Measurements from ENCODE around the gene OR8U1. TPM values are rescaled to one million over a fixed set of nuclear protein-coding genes. Genes with fewer than 3 reads are reported as not detected.

OR8U1 gene
- total and polyA plus RNA-seq, 2 of the 4 experiments (the other 2 are of a cell fraction), result not detected

- TF ChIP-seq RAD21 (IDR thresholded peaks at IDR 0.05; ENCODE audit: low read length) (no peak), RFX5 (IDR thresholded peaks at IDR 0.05; ENCODE audit: low read depth, low read length) (no peak), FOS (IDR thresholded peaks at IDR 0.05; ENCODE audit: low read depth, low read length) (no peak), CHD1 (IDR thresholded peaks at IDR 0.05; ENCODE audit: low read depth, low read length) (no peak), MXI1 (IDR thresholded peaks at IDR 0.05; ENCODE audit: borderline replicate concordance, low read depth, low read length) (no peak), NFE2L2 (IDR thresholded peaks at IDR 0.05; ENCODE audit: low read depth, low read length) (no peak), MAZ (IDR thresholded peaks at IDR 0.05; ENCODE audit: borderline replicate concordance, low read depth, low read length) (no peak), RCOR1 (IDR thresholded peaks at IDR 0.05; ENCODE audit: insufficient replicate concordance, low read length) (no peak), CEBPB (IDR thresholded peaks at IDR 0.05; ENCODE audit: low read depth, low read length) (no peak), POLR2A (IDR thresholded peaks at IDR 0.05; ENCODE audit: low read depth, low read length) (no peak), SMC3 (IDR thresholded peaks at IDR 0.05; ENCODE audit: low read depth, low read length) (no peak), BHLHE40 (IDR thresholded peaks at IDR 0.05; ENCODE audit: low read depth, low read length) (no peak), MAFK (IDR thresholded peaks at IDR 0.05; ENCODE audit: low read depth, low read length) (no peak)
- TF ChIP-seq, protein P1, sequence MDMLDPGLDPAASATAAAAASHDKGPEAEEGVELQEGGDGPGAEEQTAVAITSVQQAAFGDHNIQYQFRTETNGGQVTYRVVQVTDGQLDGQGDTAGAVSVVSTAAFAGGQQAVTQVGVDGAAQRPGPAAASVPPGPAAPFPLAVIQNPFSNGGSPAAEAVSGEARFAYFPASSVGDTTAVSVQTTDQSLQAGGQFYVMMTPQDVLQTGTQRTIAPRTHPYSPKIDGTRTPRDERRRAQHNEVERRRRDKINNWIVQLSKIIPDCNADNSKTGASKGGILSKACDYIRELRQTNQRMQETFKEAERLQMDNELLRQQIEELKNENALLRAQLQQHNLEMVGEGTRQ (IDR thresholded peaks at IDR 0.05; ENCODE audit: low read depth, low read length), result no peak
- TF ChIP-seq, protein P2, sequence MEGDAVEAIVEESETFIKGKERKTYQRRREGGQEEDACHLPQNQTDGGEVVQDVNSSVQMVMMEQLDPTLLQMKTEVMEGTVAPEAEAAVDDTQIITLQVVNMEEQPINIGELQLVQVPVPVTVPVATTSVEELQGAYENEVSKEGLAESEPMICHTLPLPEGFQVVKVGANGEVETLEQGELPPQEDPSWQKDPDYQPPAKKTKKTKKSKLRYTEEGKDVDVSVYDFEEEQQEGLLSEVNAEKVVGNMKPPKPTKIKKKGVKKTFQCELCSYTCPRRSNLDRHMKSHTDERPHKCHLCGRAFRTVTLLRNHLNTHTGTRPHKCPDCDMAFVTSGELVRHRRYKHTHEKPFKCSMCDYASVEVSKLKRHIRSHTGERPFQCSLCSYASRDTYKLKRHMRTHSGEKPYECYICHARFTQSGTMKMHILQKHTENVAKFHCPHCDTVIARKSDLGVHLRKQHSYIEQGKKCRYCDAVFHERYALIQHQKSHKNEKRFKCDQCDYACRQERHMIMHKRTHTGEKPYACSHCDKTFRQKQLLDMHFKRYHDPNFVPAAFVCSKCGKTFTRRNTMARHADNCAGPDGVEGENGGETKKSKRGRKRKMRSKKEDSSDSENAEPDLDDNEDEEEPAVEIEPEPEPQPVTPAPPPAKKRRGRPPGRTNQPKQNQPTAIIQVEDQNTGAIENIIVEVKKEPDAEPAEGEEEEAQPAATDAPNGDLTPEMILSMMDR (conservative IDR thresholded peaks at IDR 0.05; ENCODE audit: low read depth, low read length), result no peak
- TF ChIP-seq, protein P3, sequence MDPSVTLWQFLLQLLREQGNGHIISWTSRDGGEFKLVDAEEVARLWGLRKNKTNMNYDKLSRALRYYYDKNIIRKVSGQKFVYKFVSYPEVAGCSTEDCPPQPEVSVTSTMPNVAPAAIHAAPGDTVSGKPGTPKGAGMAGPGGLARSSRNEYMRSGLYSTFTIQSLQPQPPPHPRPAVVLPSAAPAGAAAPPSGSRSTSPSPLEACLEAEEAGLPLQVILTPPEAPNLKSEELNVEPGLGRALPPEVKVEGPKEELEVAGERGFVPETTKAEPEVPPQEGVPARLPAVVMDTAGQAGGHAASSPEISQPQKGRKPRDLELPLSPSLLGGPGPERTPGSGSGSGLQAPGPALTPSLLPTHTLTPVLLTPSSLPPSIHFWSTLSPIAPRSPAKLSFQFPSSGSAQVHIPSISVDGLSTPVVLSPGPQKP (IDR thresholded peaks at IDR 0.05; ENCODE audit: borderline replicate concordance, low read depth, low read length), result no peak
- ChIA-PET CTCF (no interaction called here), POLR2A (ENCODE audit: unreplicated experiment) (no interaction called here)
- no peak overlapping the region for H2BK5ac ChIP-seq (ENCODE audit: low read depth, low read length, poor library complexity, severe bottlenecking)
- no peaks in the 10 kb centered on the region; the same call in 1 of the 2 replicates for H3K9me3 ChIP-seq (ENCODE audit: control insufficient read depth, insufficient read depth, low read length)
- H2BK20ac ChIP-seq (ENCODE audit: low read depth, low read length), result no peak overlapping the region
- no peak overlapping the region for H3K27ac ChIP-seq (ENCODE audit: insufficient read depth, low read length)
- in situ Hi-C loops (cut with MboI; ENCODE audit: low sequenced_read_pairs), result no loop called here
- H3K4me3 ChIP-seq (ENCODE audit: insufficient read depth, low read depth, low read length), result no peak overlapping the region
- H4K5ac ChIP-seq (ENCODE audit: low read depth, low read length), result no peak overlapping the region
- no peak overlapping the region for H3K9ac ChIP-seq (ENCODE audit: low read depth, low read length)
- no peak for DNase-seq
- no peaks in the 10 kb centered on the region for H3K79me1 ChIP-seq (ENCODE audit: low read depth in 1 of 2, low read length in 2 of 2)
- H3K4ac ChIP-seq (ENCODE audit: low read depth, low read length), result no peak overlapping the region
- dilution Hi-C loops (cut with HindIII; ENCODE audit: low sequenced_read_pairs, unreplicated experiment), result no loop called here
- H3K23ac ChIP-seq (ENCODE audit: low read depth, low read length), result no peak overlapping the region
- BruUV-seq (replicated peaks), result no TSS peak
- H3K27me3 ChIP-seq (ENCODE audit: control insufficient read depth, insufficient read depth, low read length), result no peaks in the 10 kb centered on the region
- intact Hi-C loops (cut with micrococcal nuclease), result no loop called here
- ATAC-seq (ENCODE audit: low read depth), result no peak
- H2BK120ac ChIP-seq (ENCODE audit: low read depth, low read length), result no peak overlapping the region
- no peaks in the 10 kb centered on the region for H3K36me3 ChIP-seq (ENCODE audit: control insufficient read depth, insufficient read depth, low read length)
- H3K4me1 ChIP-seq (ENCODE audit: control insufficient read depth, insufficient read depth, low read length), result no peaks in the 10 kb centered on the region
- no peak overlapping the region for H3K56ac ChIP-seq (ENCODE audit: extremely low read depth, insufficient read depth, low read length)
- H4K20me1 ChIP-seq (ENCODE audit: insufficient read depth, low read length), result no peaks in the 10 kb centered on the region
- no peak overlapping the region for H2BK15ac ChIP-seq (ENCODE audit: low read depth, low read length)
- H3K9me1 ChIP-seq (ENCODE audit: insufficient read depth, low read length), result no peaks in the 10 kb centered on the region
- no peak overlapping the region for H3K18ac ChIP-seq (ENCODE audit: low read depth, low read length)
- no peak overlapping the region for H4K8ac ChIP-seq (ENCODE audit: low read depth in 2 of 2, low read length in 2 of 2)
- H4K91ac ChIP-seq (ENCODE audit: insufficient read depth, low read depth, low read length), result no peak overlapping the region
- H3K4me2 ChIP-seq (ENCODE audit: low read depth, low read length), result no peak overlapping the region
- no peak overlapping the region for H2AK9ac ChIP-seq (replicated peaks; ENCODE audit: low read depth, low read length, poor library complexity)
- H2AK5ac ChIP-seq (ENCODE audit: low read depth, low read length), result no peak overlapping the region
- H2AFZ ChIP-seq (replicated peaks; ENCODE audit: low read length, poor library complexity), result no peak overlapping the region
- no peak overlapping the region for H3K14ac ChIP-seq (replicated peaks; ENCODE audit: low read depth, low read length)
- no CpG with 5 or more reads among the region's 3 CpGs for WGBS, 2 experiments (ENCODE audit: extremely low coverage in 2 of 2, insufficient read length in 1 of 2)
Measured at GRCh38 chr11:56396047-56396446, 20.6 kb downstream of the OR8U1 start.
